Memory B cell (primary cell): ENCODE results near the gene RPL18A.
"Not testable (repeated sequence)": the region's sequence is repeated elsewhere in the genome, so short reads cannot be mapped to it uniquely, and the experiment has no call there.

Source experiments
- ATAC-seq: fragments of 150-1000 bp; cut with Tn5 transposase; 2 replicates; pipeline ENCODE4 v1.10.0; 2021; ENCODE audit warnings: low read depth, mild to moderate bottlenecking, moderate library complexity
- DNase-seq, 2 donors: peaks; one replicate each; pipeline ENCODE4 v3.0.0; 2022; ENCODE audit warnings: low spot score in 2 of 2
- H3K27ac Mint-ChIP-seq: one replicate; pipeline ENCODE4 v1.8.0; 2022; ENCODE audit warnings: mild to moderate bottlenecking, moderate library complexity, mixed read lengths
- H3K27me3 Mint-ChIP-seq: one replicate; pipeline ENCODE4 v1.8.0; 2022; ENCODE audit warnings: mixed read lengths
- H3K36me3 Mint-ChIP-seq: one replicate; pipeline ENCODE4 v1.8.0; 2022; ENCODE audit warnings: mild to moderate bottlenecking, mixed read lengths
- H3K4me1 Mint-ChIP-seq: one replicate; pipeline ENCODE4 v1.8.0; 2022; ENCODE audit warnings: mixed read lengths
- H3K4me3 Mint-ChIP-seq: one replicate; pipeline ENCODE4 v1.8.0; 2022; ENCODE audit warnings: mild to moderate bottlenecking, moderate library complexity, mixed read lengths
- H3K9me3 Mint-ChIP-seq: one replicate; pipeline ENCODE4 v1.8.0; 2022; ENCODE audit warnings: mixed read lengths

Gene RPL18A

GRCh38 chr19:17868669-17869068 lies 9.0 kb downstream of the RPL18A start:
- Mint-ChIP-seq H3K27me3 (peaks cover 4% of the 10 kb centered on the region), H3K4me3 (no peak overlapping the region), H3K27ac (peak overlapping the region; percentile 35), H3K9me3 (no peaks in the 10 kb centered on the region), H3K36me3 (peaks cover 3% of the 10 kb centered on the region), H3K4me1 (peaks cover 21% of the 10 kb centered on the region)
- DNase-seq: no peak
- ATAC-seq: no peak

- Mint-ChIP-seq H3K9me3 (no peaks in the 10 kb centered on the region), H3K4me3 (no peak overlapping the region), H3K36me3 (peaks cover 2% of the 10 kb centered on the region), H3K27me3 (peaks cover 4% of the 10 kb centered on the region), H3K4me1 (peaks cover 25% of the 10 kb centered on the region), H3K27ac (peak overlapping the region; percentile 35)
- ATAC-seq (no peak), DNase-seq (no peak)
These were observed 9.5 kb downstream of the RPL18A start for GRCh38 chr19:17869114-17869608.

GRCh38 chr19:17871032-17871877 lies 11.5 kb downstream of the RPL18A start:
- peaks cover 2% of the 10 kb centered on the region for H3K36me3 Mint-ChIP-seq
- DNase-seq (no peak), ATAC-seq (no peak)
- peaks cover 22% of the 10 kb centered on the region for H3K4me1 Mint-ChIP-seq
- no peaks in the 10 kb centered on the region for H3K9me3 Mint-ChIP-seq
- H3K27me3 Mint-ChIP-seq: peaks cover 4% of the 10 kb centered on the region
- H3K4me3 Mint-ChIP-seq: no peak overlapping the region
- H3K27ac Mint-ChIP-seq: no peak overlapping the region

GRCh38 chr19:17871878-17872250 lies 12.2 kb downstream of the RPL18A start, which contains the start of gene SLC5A5:
TSS of gene SLC5A5 (plus strand) at chr19:17871945. CDS start at chr19:17872320, 375 bp downstream.
- no peak for ATAC-seq
- Mint-ChIP-seq H3K4me3 (peak within 1 kb of the TSS; percentile 63), H3K36me3 (no peaks in the 10 kb centered on the region), H3K9me3 (no peaks in the 10 kb centered on the region), H3K27ac (no peak within 1 kb of the TSS), H3K4me1 (peaks cover 18% of the 10 kb centered on the region), H3K27me3 (peaks cover 4% of the 10 kb centered on the region)
- no peak for DNase-seq

- H3K4me3 Mint-ChIP-seq: peak overlapping the region; percentile 63
- DNase-seq (peak in 1 of 2 donors; percentile 46), ATAC-seq (peak; percentile 10)
- no peaks in the 10 kb centered on the region for H3K9me3 Mint-ChIP-seq
- peaks cover 4% of the 10 kb centered on the region for H3K27me3 Mint-ChIP-seq
- H3K27ac Mint-ChIP-seq: no peak overlapping the region
- H3K36me3 Mint-ChIP-seq: no peaks in the 10 kb centered on the region
- H3K4me1 Mint-ChIP-seq: peaks cover 18% of the 10 kb centered on the region
These were observed 12.7 kb downstream of the RPL18A start for GRCh38 chr19:17872251-17873001.

- H3K27me3 Mint-ChIP-seq: peaks cover 6% of the 10 kb centered on the region
- H3K36me3 Mint-ChIP-seq: no peaks in the 10 kb centered on the region
- H3K27ac Mint-ChIP-seq: no peak overlapping the region
- DNase-seq (peak; percentile 54 to 61), ATAC-seq (peak; percentile 82)
- no peaks in the 10 kb centered on the region for H3K9me3 Mint-ChIP-seq
- H3K4me3 Mint-ChIP-seq: peak overlapping the region; percentile 66
- H3K4me1 Mint-ChIP-seq: peaks cover 18% of the 10 kb centered on the region
These were observed 14.4 kb downstream of the RPL18A start for GRCh38 chr19:17873786-17874757.

GRCh38 chr19:17874758-17875135 lies 15.0 kb downstream of the RPL18A start:
- Mint-ChIP-seq H3K27me3 (peaks cover 6% of the 10 kb centered on the region), H3K27ac (no peak overlapping the region), H3K36me3 (no peaks in the 10 kb centered on the region)

GRCh38 chr19:17877696-17878095 lies 18.0 kb downstream of the RPL18A start:
- Mint-ChIP-seq H3K27ac (no peak overlapping the region), H3K4me3 (no peak overlapping the region)
- ATAC-seq: no peak

More at GRCh38 chr19:17874758-17875135, 15.0 kb downstream of the RPL18A start:
- H3K4me3 Mint-ChIP-seq: peak overlapping the region; percentile 57
- DNase-seq (no peak), ATAC-seq (no peak)
- H3K9me3 Mint-ChIP-seq: no peaks in the 10 kb centered on the region
- peaks cover 18% of the 10 kb centered on the region for H3K4me1 Mint-ChIP-seq

GRCh38 chr19:17879466-17879865 lies 19.8 kb downstream of the RPL18A start:
- H3K27ac Mint-ChIP-seq: no peak overlapping the region
- no peak for DNase-seq
- H3K36me3 Mint-ChIP-seq: no peaks in the 10 kb centered on the region
- H3K9me3 Mint-ChIP-seq: no peaks in the 10 kb centered on the region
- peaks cover 12% of the 10 kb centered on the region for H3K4me1 Mint-ChIP-seq
- peaks cover 3% of the 10 kb centered on the region for H3K27me3 Mint-ChIP-seq
- no peak for ATAC-seq
- H3K4me3 Mint-ChIP-seq: no peak overlapping the region

More at GRCh38 chr19:17877696-17878095, 18.0 kb downstream of the RPL18A start:
- Mint-ChIP-seq H3K36me3 (no peaks in the 10 kb centered on the region), H3K4me1 (peaks cover 13% of the 10 kb centered on the region), H3K27me3 (peaks cover 3% of the 10 kb centered on the region), H3K9me3 (no peaks in the 10 kb centered on the region)
- DNase-seq: no peak

- H3K4me1 Mint-ChIP-seq: peaks cover 20% of the 10 kb centered on the region
- H3K4me3 Mint-ChIP-seq: no peak overlapping the region
These were observed 22.0 kb downstream of the RPL18A start for GRCh38 chr19:17881701-17882100.

GRCh38 chr19:17883627-17884410 lies 24.1 kb downstream of the RPL18A start:
- ATAC-seq: peak; percentile 7
- Mint-ChIP-seq H3K27ac (peak overlapping the region; percentile 76), H3K27me3 (peaks cover 4% of the 10 kb centered on the region), H3K4me1 (peaks cover 20% of the 10 kb centered on the region), H3K4me3 (peak overlapping the region; percentile 21), H3K36me3 (no peaks in the 10 kb centered on the region), H3K9me3 (no peaks in the 10 kb centered on the region)
- DNase-seq: no peak

More at GRCh38 chr19:17881701-17882100, 22.0 kb downstream of the RPL18A start:
- no peaks in the 10 kb centered on the region for H3K36me3 Mint-ChIP-seq
- H3K27me3 Mint-ChIP-seq: peaks cover 3% of the 10 kb centered on the region
- no peak for ATAC-seq
- H3K27ac Mint-ChIP-seq: peak overlapping the region; percentile 51
- H3K9me3 Mint-ChIP-seq: no peaks in the 10 kb centered on the region
- no peak for DNase-seq

GRCh38 chr19:17886515-17886914 lies 26.8 kb downstream of the RPL18A start:
- H3K27ac Mint-ChIP-seq: no peak overlapping the region
- peaks cover 3% of the 10 kb centered on the region for H3K27me3 Mint-ChIP-seq
- DNase-seq: no peak
- peaks cover 18% of the 10 kb centered on the region for H3K4me1 Mint-ChIP-seq
- no peaks in the 10 kb centered on the region for H3K9me3 Mint-ChIP-seq
- H3K4me3 Mint-ChIP-seq: peak overlapping the region; percentile 11
- ATAC-seq: no peak
- H3K36me3 Mint-ChIP-seq: no peaks in the 10 kb centered on the region

GRCh38 chr19:17887221-17887620 lies 27.5 kb downstream of the RPL18A start:
- not testable (repeated sequence) for H3K9me3 Mint-ChIP-seq, H3K27me3 Mint-ChIP-seq, DNase-seq, ATAC-seq, H3K27ac Mint-ChIP-seq, H3K36me3 Mint-ChIP-seq, H3K4me3 Mint-ChIP-seq
- H3K4me1 Mint-ChIP-seq: peaks cover 16% of the 10 kb centered on the region
